T-helper 2 cell treated with Interferon-gamma antibody and Interleukin-4, amounts not matched to agents 5 μg/mL and 100 μg/mL, for 36 hours (primary cell): ENCODE data around the gene MYL11.

Experiments used
- DNase-seq: peaks from one replicate; pipeline ENCODE4 v3.0.0; 2021; ENCODE audit warnings: low spot score
- H3K27ac Mint-ChIP-seq: one replicate; pipeline ENCODE4 v1.8.0; 2021; ENCODE audit warnings: mild to moderate bottlenecking, mixed read lengths
- H3K27me3 Mint-ChIP-seq: one replicate; pipeline ENCODE4 v1.8.0; 2021; ENCODE audit warnings: low read depth, mixed read lengths
- H3K36me3 Mint-ChIP-seq: one replicate; pipeline ENCODE4 v1.8.0; 2021; ENCODE audit warnings: low read depth, mixed read lengths
- H3K4me1 Mint-ChIP-seq: one replicate; pipeline ENCODE4 v1.8.0; 2021; ENCODE audit warnings: low read depth, mixed read lengths
- H3K4me3 Mint-ChIP-seq: one replicate; pipeline ENCODE4 v1.8.0; 2022; ENCODE audit warnings: mild to moderate bottlenecking, moderate library complexity, mixed read lengths
- H3K9me3 Mint-ChIP-seq: one replicate; pipeline ENCODE4 v1.8.0; 2021; ENCODE audit warnings: mixed read lengths

The MYL11 gene

GRCh38 chr16:30407804-30408534, 33.4 kb downstream of the MYL11 start:
- peak overlapping the region; percentile 78 for H3K4me3 Mint-ChIP-seq
- peak overlapping the region; percentile 73 for H3K27ac Mint-ChIP-seq
- no peaks in the 10 kb centered on the region for H3K9me3 Mint-ChIP-seq
- peaks cover 8% of the 10 kb centered on the region for H3K36me3 Mint-ChIP-seq
- DNase-seq: no peak
- H3K27me3 Mint-ChIP-seq: no peaks in the 10 kb centered on the region
- H3K4me1 Mint-ChIP-seq: peaks cover 16% of the 10 kb centered on the region

- Mint-ChIP-seq H3K27ac (no peak overlapping the region), H3K4me3 (peak overlapping the region; percentile 42), H3K36me3 (peaks cover 13% of the 10 kb centered on the region), H3K27me3 (no peaks in the 10 kb centered on the region), H3K9me3 (no peaks in the 10 kb centered on the region), H3K4me1 (peaks cover 16% of the 10 kb centered on the region)
- DNase-seq: peak; percentile 84
Observed at GRCh38 chr16:30409125-30410060, 34.8 kb downstream of the MYL11 start.

DNA sequence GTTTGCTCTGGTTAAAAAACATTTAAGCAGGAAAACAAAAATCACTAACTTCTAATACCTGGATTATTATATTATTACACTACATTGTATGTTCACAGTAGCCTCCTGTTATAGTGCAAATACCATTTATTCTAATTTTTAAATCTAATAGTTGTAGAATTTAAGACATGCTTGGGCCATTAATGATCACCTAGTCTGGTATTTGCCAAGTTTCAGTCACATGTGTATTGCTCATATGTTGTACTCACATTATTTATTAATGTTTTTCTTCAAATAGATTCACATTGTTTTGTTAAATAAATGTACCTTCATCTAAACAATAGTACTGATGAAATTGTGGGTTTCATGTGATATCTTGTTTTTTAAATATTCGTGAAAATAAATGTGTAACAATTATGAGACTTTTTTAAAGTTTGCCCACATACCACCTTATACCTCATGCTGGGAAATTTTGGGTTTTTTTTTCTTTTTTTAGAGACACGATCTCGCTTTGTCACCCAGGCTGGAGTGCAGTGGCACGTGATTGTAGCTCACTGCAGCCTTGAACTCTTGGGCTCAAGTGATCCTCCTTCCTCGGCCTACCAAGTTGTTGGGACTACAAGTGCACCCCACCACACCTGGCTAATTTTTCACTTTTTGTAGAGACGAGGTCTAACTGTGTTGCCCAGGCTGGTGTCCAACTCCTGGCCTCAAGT, 38.7 kb downstream of the MYL11 start:
- Mint-ChIP-seq H3K27ac (peak overlapping the region; percentile 40), H3K4me1 (peaks cover 27% of the 10 kb centered on the region), H3K9me3 (no peaks in the 10 kb centered on the region), H3K4me3 (no peak overlapping the region), H3K36me3 (peaks cover 18% of the 10 kb centered on the region), H3K27me3 (no peaks in the 10 kb centered on the region)
- no peak for DNase-seq

- no peak overlapping the region for H3K4me3 Mint-ChIP-seq
- H3K27me3 Mint-ChIP-seq: no peaks in the 10 kb centered on the region
- H3K27ac Mint-ChIP-seq: peak overlapping the region; percentile 40
- no peak for DNase-seq
- H3K4me1 Mint-ChIP-seq: peaks cover 31% of the 10 kb centered on the region
- H3K9me3 Mint-ChIP-seq: no peaks in the 10 kb centered on the region
- peaks cover 18% of the 10 kb centered on the region for H3K36me3 Mint-ChIP-seq
Observed at GRCh38 chr16:30414159-30414558, 39.6 kb downstream of the MYL11 start.

DNA sequence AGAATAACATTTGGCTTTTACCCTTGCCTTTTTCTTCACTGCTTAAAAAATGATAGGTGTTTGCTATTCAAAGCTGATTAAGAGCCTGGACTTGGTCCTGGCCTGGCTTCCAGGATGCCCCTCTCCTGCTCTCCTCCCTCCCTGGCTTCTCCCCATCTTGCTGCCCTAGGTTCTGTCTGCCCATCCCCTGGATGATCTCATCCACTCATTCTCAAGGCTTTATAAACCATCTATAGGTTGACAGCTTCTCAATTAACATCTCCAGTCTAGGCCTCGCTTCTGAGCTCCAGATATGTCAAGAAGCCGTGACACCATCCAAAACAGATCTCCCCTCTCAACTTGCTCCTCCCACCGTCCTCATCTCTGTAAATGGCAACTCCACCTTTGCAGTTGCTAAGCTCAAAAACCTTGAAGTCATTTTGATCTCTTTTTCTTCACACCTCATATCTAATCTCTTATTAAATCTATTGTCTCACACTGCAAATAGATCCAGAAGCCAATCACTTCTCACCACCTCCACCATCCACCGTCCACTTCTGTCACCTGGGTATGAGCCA, 41.5 kb downstream of the MYL11 start:
- Mint-ChIP-seq H3K36me3 (peaks cover 25% of the 10 kb centered on the region), H3K9me3 (no peaks in the 10 kb centered on the region), H3K27ac (peak overlapping the region; percentile 24), H3K4me1 (peaks cover 29% of the 10 kb centered on the region), H3K27me3 (no peaks in the 10 kb centered on the region), H3K4me3 (no peak overlapping the region)
- DNase-seq: no peak

GRCh38 chr16:30416624-30417528, 42.3 kb downstream of the MYL11 start:
- H3K9me3 Mint-ChIP-seq: no peaks in the 10 kb centered on the region
- DNase-seq: no peak
- peak overlapping the region; percentile 8 for H3K4me3 Mint-ChIP-seq
- H3K27ac Mint-ChIP-seq: peak overlapping the region; percentile 64
- H3K36me3 Mint-ChIP-seq: peaks cover 29% of the 10 kb centered on the region
- H3K4me1 Mint-ChIP-seq: peaks cover 29% of the 10 kb centered on the region
- H3K27me3 Mint-ChIP-seq: no peaks in the 10 kb centered on the region

DNA sequence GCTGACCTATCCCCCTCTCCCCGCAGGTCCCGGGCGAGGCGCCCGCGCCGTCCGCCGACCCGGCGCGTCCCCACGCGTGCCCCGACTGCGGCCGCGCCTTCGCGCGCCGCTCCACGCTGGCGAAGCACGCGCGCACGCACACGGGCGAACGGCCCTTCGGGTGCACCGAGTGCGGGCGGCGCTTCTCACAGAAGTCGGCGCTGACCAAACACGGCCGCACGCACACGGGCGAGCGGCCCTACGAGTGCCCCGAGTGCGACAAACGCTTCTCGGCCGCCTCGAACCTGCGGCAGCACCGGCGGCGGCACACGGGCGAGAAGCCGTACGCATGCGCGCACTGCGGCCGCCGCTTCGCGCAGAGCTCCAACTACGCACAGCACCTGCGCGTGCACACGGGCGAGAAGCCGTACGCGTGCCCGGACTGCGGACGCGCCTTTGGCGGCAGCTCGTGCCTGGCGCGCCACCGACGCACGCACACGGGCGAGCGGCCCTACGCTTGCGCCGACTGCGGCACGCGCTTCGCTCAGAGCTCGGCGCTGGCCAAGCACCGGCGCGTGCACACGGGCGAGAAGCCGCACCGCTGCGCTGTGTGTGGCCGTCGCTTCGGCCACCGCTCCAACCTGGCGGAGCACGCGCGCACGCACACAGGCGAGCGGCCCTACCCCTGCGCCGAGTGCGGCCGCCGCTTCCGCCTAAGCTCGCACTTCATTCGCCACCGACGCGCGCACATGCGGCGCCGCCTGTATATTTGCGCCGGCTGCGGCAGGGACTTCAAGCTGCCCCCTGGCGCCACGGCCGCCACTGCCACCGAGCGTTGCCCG, 43.1 kb downstream of the MYL11 start:
- peak overlapping the region; percentile 70 for H3K4me3 Mint-ChIP-seq
- DNase-seq: peak; percentile 91
- peaks cover 28% of the 10 kb centered on the region for H3K4me1 Mint-ChIP-seq
- no peaks in the 10 kb centered on the region for H3K9me3 Mint-ChIP-seq
- peaks cover 28% of the 10 kb centered on the region for H3K36me3 Mint-ChIP-seq
- H3K27ac Mint-ChIP-seq: no peak overlapping the region
- no peaks in the 10 kb centered on the region for H3K27me3 Mint-ChIP-seq

DNA sequence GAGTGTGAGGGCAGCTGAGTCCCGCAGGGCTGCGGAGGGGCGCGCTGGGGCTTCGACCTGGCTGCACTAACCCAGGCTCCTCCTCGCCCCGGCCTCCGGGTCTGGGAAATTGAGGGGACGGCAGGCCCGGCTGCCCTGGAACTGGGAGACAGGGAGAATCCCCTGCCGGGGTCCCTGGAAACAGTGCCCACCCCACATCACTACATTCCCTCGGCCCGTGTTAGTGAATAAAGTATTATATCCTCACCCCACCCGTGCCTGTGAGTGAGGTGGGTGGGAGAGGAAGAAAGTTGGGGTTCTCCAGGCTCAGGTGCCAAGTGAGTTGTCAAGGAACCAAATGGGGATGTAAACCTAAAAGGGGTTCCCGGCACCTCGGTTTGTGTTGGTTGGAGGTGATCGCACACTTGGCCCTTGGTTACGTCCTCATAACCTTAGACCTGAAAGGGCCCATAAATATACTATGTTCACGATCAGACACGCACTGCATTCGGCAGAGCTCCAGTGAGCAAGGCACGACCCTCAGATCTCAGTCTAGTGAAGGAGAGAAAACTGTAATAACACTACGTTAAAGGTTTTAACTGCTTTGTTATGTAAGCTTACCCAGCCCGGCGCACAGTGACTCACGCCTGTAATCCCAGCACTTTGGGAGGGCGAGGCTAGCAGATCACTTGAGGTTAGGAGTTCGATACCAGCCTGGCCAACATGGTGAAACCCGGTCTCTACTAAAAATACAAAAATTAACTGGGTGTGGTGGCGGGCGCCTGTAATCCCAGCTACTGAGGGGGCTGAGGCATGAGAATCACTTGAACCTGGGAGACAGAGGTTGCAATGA, 44.0 kb downstream of the MYL11 start:
- H3K27ac Mint-ChIP-seq: peak overlapping the region; percentile 75
- H3K36me3 Mint-ChIP-seq: peaks cover 30% of the 10 kb centered on the region
- no peaks in the 10 kb centered on the region for H3K9me3 Mint-ChIP-seq
- no peaks in the 10 kb centered on the region for H3K27me3 Mint-ChIP-seq
- DNase-seq: no peak
- H3K4me1 Mint-ChIP-seq: peaks cover 28% of the 10 kb centered on the region
- peak overlapping the region; percentile 70 for H3K4me3 Mint-ChIP-seq

DNA sequence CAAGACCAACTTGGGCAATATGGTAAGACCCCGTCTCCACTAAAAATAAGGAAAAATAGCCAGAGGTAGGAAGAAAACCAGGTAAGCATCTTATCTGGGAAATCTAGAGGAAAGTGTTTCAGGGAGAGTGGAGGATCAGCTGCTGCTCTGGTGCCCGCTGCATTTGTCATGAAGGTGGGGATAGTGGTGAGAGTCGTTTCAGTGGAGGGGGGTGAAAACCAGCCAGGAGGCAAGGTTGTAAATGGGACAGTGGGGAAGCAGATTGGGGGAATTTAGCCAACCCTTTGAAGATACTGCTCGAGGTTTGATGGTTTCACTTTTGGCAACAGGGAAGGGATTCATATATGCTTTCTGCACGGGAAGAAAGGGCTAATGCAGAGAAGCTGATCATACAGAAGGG, 46.4 kb downstream of the MYL11 start:
- H3K4me1 Mint-ChIP-seq: peaks cover 26% of the 10 kb centered on the region
- no peak overlapping the region for H3K4me3 Mint-ChIP-seq
- no peak for DNase-seq
- peaks cover 39% of the 10 kb centered on the region for H3K36me3 Mint-ChIP-seq
- no peaks in the 10 kb centered on the region for H3K27me3 Mint-ChIP-seq
- H3K9me3 Mint-ChIP-seq: no peaks in the 10 kb centered on the region
- no peak overlapping the region for H3K27ac Mint-ChIP-seq
